Stimulated activated CD8-positive, alpha-beta memory T cell treated with anti-CD3 and anti-CD28 coated beads, Interleukin-15, amount 100 ng/mL, for 4 hours (primary cell): Measurements from ENCODE around the gene CCL15.
A peak's percentile ranks its signal among the peaks of the same experiment; 100 is the strongest.
"Not testable (repeated sequence)": the region's sequence is repeated elsewhere in the genome, so short reads cannot be mapped to it uniquely, and the experiment has no call there.

Experiments
- DNase-seq, 2 donors: peaks; one replicate each; pipeline ENCODE4 v3.0.0-alpha.2; 2020; ENCODE audit warnings: low read depth in 2 of 2

Gene CCL15

GRCh38 chr17:35995346-35995745 is 6.0 kb downstream of the CCL15 start:
- DNase-seq, result not testable (repeated sequence)

DNA sequence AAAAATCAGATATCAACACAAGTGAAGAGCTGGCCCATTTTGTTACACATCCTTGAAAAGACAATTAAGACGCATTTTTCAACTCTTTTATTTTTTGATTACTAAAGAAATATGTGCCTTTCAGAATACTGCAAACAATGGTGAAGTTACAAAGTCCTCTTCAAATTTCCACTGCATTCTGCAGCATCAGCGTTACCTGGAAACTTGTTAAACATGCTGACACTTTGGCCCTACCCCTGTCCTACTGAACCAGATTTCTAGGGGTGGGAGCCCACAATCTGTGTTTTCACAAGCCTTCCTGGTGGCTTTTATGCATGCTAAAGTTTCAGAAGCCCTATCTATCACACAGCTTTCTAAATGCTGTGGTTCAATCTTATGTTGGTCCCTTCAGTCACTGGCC is 10.3 kb downstream of the CCL15 start:
- DNase-seq, result no peak

GRCh38 chr17:35988164-35988563 is 13.2 kb downstream of the CCL15 start:
- DNase-seq, result no peak

DNA sequence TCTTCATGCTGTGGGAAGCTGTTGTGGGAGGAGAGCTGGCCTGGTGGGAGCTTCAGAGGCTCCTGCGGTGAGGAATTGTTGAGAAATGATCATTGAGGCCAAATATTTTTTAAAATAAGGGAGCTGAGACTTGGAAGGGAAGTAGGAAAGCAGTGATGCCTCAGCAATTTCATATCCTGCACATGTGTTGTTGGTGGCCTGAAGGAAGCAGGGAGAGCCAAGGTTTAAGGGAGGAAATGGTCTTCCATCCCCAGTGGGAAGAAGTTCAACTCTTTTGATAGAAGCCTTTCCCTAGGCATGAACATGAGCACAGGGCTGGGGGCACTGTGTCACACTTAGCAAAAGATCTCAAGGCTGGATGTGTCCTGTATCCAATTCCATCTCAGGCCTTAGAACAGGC is 14.7 kb downstream of the CCL15 start, which contains the start of gene CCL14:
TSS of gene CCL14 (minus strand) at position 87 of the 400 bp plus-strand sequence. CDS start at position 7, 80 bp downstream.
- DNase-seq, result no peak

GRCh38 chr17:35984140-35984539 is 17.2 kb downstream of the CCL15 start:
- DNase-seq, result no peak

- DNase-seq, result no peak
These were observed 18.8 kb downstream of the CCL15 start for GRCh38 chr17:35982409-35983191.

GRCh38 chr17:35981908-35982330 is 19.4 kb downstream of the CCL15 start:
- DNase-seq, result no peak

- no peak for DNase-seq
These were observed 20.1 kb downstream of the CCL15 start, which contains the start of gene CCL16 for GRCh38 chr17:35981246-35981645. CCL16 (minus strand) TSS chr17:35981497; CDS start chr17:35981420, 77 bp downstream.

- DNase-seq, result no peak
These were observed 23.0 kb downstream of the CCL15 start for GRCh38 chr17:35978346-35978745.

DNA sequence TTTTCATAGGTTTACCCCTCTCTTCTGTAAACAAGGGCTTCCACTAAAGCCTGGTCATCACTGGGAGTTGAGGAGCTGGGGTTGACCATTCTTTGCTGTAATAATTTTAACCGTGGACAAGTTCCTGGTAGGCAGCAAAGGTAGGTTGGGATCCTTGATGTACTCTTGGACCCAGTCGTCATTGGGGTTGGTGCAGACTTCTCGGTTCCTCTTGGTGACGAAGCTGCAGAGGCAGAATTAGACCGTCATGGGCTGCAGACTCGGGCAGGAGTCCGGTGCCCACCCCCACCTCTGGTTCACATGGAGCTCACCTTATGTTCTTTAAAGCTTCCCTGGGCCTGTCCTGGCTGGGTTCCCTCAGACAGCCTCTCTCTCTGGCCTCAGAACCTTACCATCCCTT is 23.8 kb downstream of the CCL15 start:
- DNase-seq, result no peak

GRCh38 chr17:35973333-35974260 is 27.8 kb downstream of the CCL15 start:
- DNase-seq, result no peak

- DNase-seq, result no peak
These were observed 28.4 kb downstream of the CCL15 start for GRCh38 chr17:35972945-35973332.

- DNase-seq, result no peak
These were observed 28.8 kb downstream of the CCL15 start for GRCh38 chr17:35972535-35972934.

GRCh38 chr17:35972066-35972465 is 29.3 kb downstream of the CCL15 start:
- DNase-seq, result no peak

- peak; percentile 21 to 52 for DNase-seq
These were observed 31.6 kb downstream of the CCL15 start for GRCh38 chr17:35969558-35970380.

- no peak for DNase-seq
These were observed 32.8 kb downstream of the CCL15 start for GRCh38 chr17:35968520-35969054.

DNA sequence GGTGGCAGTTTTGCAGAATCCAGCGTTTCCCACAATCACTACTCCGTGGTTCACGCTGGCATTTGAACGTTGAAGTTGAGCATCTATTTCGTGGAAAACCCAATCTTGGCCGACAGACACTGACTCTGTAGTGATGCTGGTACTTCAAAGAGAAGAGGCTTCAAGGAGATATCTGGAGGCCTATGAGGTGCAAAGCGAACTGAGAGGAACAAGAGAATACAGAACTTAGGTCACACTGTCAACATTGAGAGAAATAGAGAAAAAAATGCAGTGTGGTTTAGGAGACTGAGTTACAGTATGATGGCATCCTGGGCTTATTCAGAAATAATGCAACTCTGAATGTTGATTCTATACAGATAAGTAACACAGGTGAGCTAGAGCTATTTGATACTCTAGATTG is 36.1 kb downstream of the CCL15 start:
- no peak for DNase-seq

- DNase-seq, result no peak
These were observed 37.7 kb downstream of the CCL15 start for GRCh38 chr17:35963663-35964062.

DNA sequence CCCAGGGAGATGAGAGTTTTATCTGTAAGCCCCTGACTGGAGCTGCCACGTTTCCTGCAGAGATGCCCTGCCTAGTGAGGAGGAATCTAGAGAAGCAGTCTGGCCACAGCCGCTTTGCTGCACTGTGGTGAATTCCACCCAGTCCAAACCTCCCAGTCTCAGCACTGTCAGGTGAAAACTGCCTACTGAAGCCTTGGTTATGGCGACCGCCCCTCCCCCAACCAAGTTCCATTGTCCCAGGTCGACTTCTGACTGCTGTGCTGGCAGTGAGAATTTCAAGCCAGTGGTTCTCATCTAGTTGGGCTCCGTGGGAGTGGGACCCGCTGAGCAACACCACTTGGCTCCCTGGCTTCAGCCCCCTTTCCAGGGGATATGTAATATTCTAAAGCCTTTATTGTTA is 47.6 kb downstream of the CCL15 start:
- DNase-seq, result no peak

GRCh38 chr17:35949401-35949800 is 52.0 kb downstream of the CCL15 start:
- DNase-seq, result no peak

- no peak for DNase-seq
These were observed 53.3 kb downstream of the CCL15 start for GRCh38 chr17:35948092-35948491.
